ENCODE measurements around the gene TTC1.

- TF ChIP-seq CTCF (IDR thresholded peaks at IDR 0.05), result no peak
- no peak for TF ChIP-seq TCF7L2 (IDR thresholded peaks at IDR 0.05; ENCODE audit: low read depth, low read length)
- TF ChIP-seq POLR2AphosphoS5 (IDR thresholded peaks at IDR 0.05; ENCODE audit: low read depth, low read length), result no peak
Measured at GRCh38 chr5:159982421-159983173, 26.3 kb upstream of the TTC1 start.

Data from Panc1 (cell line).